GM06990 (cell line): Measurements from ENCODE around the gene FAM110A.
A peak's percentile ranks its signal among the peaks of the same experiment; 100 is the strongest.

ENCODE experiments used
- DNase-seq: peaks from one replicate; pipeline ENCODE4 v3.0.0-alpha.2; 2011; ENCODE audit not compliant: insufficient read length; ENCODE audit errors: extremely low read depth
- H3K27me3 ChIP-seq: replicated peaks from 2 replicates; pipeline ENCODE4 v1.6.0; 2011; ENCODE audit warnings: low read length; ENCODE audit not compliant: control insufficient read depth, insufficient read depth
- H3K36me3 ChIP-seq: 2 replicates; pipeline ENCODE4 v1.5.1; 2011; ENCODE audit warnings: low read length; ENCODE audit not compliant: control insufficient read depth, insufficient read depth
- H3K4me3 ChIP-seq: replicated peaks from 2 replicates; pipeline ENCODE4 v1.5.1; 2011; ENCODE audit warnings: low read depth, mild to moderate bottlenecking, control low read depth, low read length
- CTCF ChIP-seq: IDR thresholded peaks from 2 replicates; pipeline ENCODE4 v1.5.1; 2011; ENCODE audit warnings: low read length, control low read depth, mild to moderate bottlenecking, inconsistent platforms; ENCODE audit not compliant: insufficient read depth, poor library complexity, severe bottlenecking

The FAM110A gene

DNA sequence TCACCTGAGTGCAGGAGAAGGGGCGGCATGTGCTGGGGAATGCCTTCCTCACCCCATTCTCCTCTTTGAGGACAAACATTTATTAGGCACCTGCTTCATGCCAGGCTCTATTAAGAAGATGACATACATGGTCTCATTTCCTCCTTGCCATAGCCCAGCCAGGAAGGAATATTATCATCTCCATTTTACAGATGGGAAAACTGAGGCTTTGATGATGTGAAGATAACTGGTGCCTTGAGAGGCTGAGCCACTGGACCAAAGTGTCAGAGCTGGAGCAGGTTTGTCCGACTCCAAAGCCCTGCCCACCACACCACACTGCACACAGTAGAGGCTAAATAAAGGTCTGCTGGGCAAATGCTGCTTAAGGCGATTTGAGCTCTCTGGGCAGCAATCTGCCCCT lies 37.2 kb downstream of the FAM110A start:
- no peak for DNase-seq
- Histone ChIP-seq H3K27me3 (no peaks in the 10 kb centered on the region; the same call in none of the 2 replicates), H3K4me3 (no peak overlapping the region), H3K36me3 (no peaks in the 10 kb centered on the region)
- TF ChIP-seq CTCF: no peak

GRCh38 chr20:871436-871835 lies 37.9 kb downstream of the FAM110A start:
- Histone ChIP-seq H3K4me3 (no peak overlapping the region), H3K36me3 (no peaks in the 10 kb centered on the region), H3K27me3 (no peaks in the 10 kb centered on the region; the same call in none of the 2 replicates)
- no peak for TF ChIP-seq CTCF
- DNase-seq: no peak

DNA sequence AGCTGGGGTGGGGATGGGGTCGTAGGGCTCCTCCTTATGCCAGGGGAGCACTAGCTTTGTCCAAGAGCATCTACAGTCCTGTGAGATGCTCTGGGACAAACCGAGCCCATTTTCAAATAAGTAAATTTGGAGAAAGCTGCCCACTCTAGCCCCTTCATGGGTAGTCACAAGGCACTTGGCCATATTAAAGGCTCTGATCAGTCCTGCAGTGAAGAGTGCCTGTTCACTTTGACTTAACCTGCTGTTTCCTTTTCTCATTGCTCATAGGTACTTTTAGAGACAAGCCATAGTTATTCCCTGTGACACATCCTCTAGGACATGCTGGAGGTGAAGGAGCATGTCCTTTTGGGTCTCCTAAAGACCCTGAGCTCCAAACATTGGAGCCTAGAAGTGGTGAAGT lies 38.4 kb downstream of the FAM110A start:
- DNase-seq: no peak
- H3K36me3 ChIP-seq: no peaks in the 10 kb centered on the region
- no peak overlapping the region for H3K4me3 ChIP-seq
- H3K27me3 ChIP-seq: no peaks in the 10 kb centered on the region; the same call in 1 of the 2 replicates
- no peak for TF ChIP-seq CTCF

DNA sequence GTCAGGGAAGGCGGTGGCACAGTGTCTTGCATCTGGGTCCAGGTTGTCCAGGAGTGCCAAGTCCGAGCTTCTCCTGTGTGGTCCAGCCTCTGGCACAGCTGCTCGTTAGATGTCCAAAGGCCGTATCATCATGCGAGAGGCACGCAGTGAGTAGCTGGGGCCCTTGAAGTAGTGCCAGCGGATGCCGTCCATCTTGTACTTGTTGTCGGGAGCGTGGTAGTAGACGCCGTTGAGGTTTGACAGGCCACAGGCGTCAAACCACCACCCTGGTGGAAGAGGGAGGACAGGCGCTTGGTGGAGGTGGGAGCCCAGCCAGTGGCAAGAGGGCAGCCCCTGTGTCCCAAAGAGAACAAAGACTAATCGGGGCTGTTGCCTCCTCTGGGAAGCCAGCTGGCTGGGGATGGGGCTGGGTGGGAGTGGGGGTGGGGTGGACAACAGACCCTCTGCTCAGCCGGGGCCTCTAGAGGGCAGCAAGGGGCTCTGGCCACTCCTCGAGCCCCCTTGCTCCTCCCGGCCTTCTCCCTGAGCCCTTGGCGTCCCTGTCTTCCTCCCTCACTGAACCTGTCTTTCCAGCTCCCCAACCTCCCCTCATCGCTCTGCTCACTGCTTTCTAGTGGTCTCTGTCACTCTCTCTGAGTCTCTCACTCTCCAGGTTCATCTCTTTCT lies 39.5 kb downstream of the FAM110A start:
- Histone ChIP-seq H3K4me3 (no peak overlapping the region), H3K27me3 (no peaks in the 10 kb centered on the region; the same call in 1 of the 2 replicates), H3K36me3 (no peaks in the 10 kb centered on the region)
- peak; percentile 22 for TF ChIP-seq CTCF
- DNase-seq: no peak

DNA sequence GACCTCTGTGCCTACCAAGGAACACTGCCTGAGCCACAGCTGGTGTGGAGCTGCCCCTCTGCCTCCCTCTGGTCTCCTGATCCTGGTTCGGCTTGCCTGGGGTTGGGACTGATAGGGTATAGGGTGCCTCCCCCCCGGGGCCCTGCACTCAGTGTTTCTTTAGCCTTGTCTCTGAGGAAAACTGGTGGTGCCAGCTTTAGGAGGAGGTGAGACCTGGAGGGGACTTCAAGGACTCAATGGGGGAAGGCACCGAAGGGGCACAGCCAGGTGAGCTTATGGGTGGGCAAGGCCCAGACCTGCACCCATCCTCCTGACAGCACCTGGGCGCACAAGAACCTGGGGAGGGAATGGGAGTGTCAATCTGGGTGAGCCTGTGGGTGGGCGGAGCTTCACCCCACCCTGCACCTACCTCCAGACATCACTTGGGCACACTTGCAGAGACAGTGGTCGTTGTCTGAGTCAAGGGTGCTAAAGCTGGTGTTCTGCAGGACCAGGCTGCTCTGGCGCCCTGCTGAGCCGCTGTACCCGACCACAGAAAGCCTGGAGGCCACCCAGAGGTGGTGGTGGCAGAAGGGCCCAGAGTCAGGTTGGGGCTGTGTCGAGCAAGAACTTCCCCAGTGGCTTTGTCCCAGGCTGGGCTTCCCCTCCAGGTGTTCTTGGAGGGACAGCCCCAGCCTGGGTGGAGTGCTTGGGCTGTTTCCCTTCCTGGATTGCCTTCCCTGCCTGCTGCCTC lies 40.5 kb downstream of the FAM110A start:
- no peak overlapping the region for H3K4me3 ChIP-seq
- H3K27me3 ChIP-seq: no peaks in the 10 kb centered on the region; the same call in 1 of the 2 replicates
- no peaks in the 10 kb centered on the region for H3K36me3 ChIP-seq
- TF ChIP-seq CTCF: no peak
- DNase-seq: no peak
